K562 (cell line): Measurements from ENCODE around the gene TIMM17B. TPM values are rescaled to one million over a fixed set of nuclear protein-coding genes. Genes with fewer than 3 reads are reported as not detected.

ENCODE experiments used
- FOXM1 ChIP-seq, 2 experiments: fragments of 450-650 bp in 1 of 2; sonication (generic) in 1 of 2; formaldehyde crosslinking in 1 of 2; IDR thresholded peaks; 2 replicates each; pipeline versions ENCODE4 v1.6.1 to v1.9.0; 2017 to 2022; ENCODE audit warnings: low read depth in 2 of 2, mild to moderate bottlenecking in 2 of 2, missing genetic modification reagents in 1 of 2, moderate library complexity in 1 of 2
- GTF2E2 ChIP-seq: fragments of 200-800 bp; sonication (Bioruptor generic); IDR thresholded peaks from 2 replicates; pipeline ENCODE4 v1.6.1; 2016; ENCODE audit warnings: missing genetic modification characterization, missing compliant biosample characterization
- HES1 ChIP-seq: fragments of 450-650 bp; IDR thresholded peaks from 2 replicates; pipeline ENCODE4 v1.6.1; 2016; ENCODE audit warnings: low read depth, mild to moderate bottlenecking, moderate library complexity
- IRF9 ChIP-seq: fragments of 450-650 bp; IDR thresholded peaks from 2 replicates; pipeline ENCODE4 v1.6.1; 2016; ENCODE audit warnings: missing biosample characterization, missing genetic modification characterization
- MAX ChIP-seq: sonication (generic); formaldehyde crosslinking; IDR thresholded peaks from 2 replicates; pipeline ENCODE4 v1.9.0; 2022; ENCODE audit warnings: mild to moderate bottlenecking, missing genetic modification reagents
- PYGO2 ChIP-seq: fragments of 450-650 bp; IDR thresholded peaks from 2 replicates; pipeline ENCODE4 v1.6.1; 2016; ENCODE audit warnings: mild to moderate bottlenecking, missing genetic modification characterization, moderate library complexity, missing compliant biosample characterization
- ZNF165 ChIP-seq: fragments of 250-450 bp; sonication (Bioruptor Pico); IDR thresholded peaks from 2 replicates; pipeline ENCODE4 v1.4.0; 2020; ENCODE audit warnings: borderline replicate concordance
- ZNF318 ChIP-seq, 2 experiments: fragments of 450-650 bp; IDR thresholded peaks; 2 replicates each; pipeline ENCODE4 v1.6.1; 2016; ENCODE audit warnings: mild to moderate bottlenecking in 2 of 2, borderline replicate concordance in 1 of 2, low read depth in 1 of 2, moderate library complexity in 1 of 2
- ZNF511 ChIP-seq: sonication (generic); formaldehyde crosslinking; IDR thresholded peaks from 2 replicates; pipeline ENCODE4 v1.8.0; 2022; ENCODE audit warnings: mild to moderate bottlenecking, missing genetic modification reagents
- ZNF551 ChIP-seq: fragments of 250-450 bp; sonication (Bioruptor Pico); IDR thresholded peaks from 2 replicates; pipeline ENCODE4 v1.5.0; 2021; ENCODE audit warnings: mild to moderate bottlenecking, moderate library complexity
- ZNF589 ChIP-seq: fragments of 200-800 bp; sonication (Bioruptor generic); IDR thresholded peaks from 2 replicates; pipeline ENCODE4 v1.6.1; 2016; ENCODE audit warnings: low read depth, missing genetic modification characterization, missing compliant biosample characterization
- polyA plus RNA-seq, 8 experiments: library from polyadenylated mRNA; depleted of rRNA in 4 of 8; stranded (reverse) in 5 of 8; unstranded in 3 of 8; fragments of >200 nt; fragmentation: Nextera tagmentation in 2 of 8; fragmentation: Illumina TruSeq in 1 of 8; extraction: Ambion mirVana in 2 of 8; extraction: Trizol in 1 of 8; gene quantifications; 2 replicates each; pipeline versions ENCODE4 v1.2.1 to v1.2.3, GENCODE V29; 2011 to 2014; ENCODE audit warnings: inconsistent platforms in 1 of 8, missing spikeins in 1 of 8
- total RNA-seq, 7 experiments: library from RNA; depleted of rRNA in 6 of 7; stranded (reverse); fragments of >200 nt in 6 of 7; fragmentation: Illumina TruSeq in 2 of 7; extraction: Trizol in 2 of 7; gene quantifications; 2 replicates each; pipeline versions ENCODE4 v1.2.1 to v1.2.3, GENCODE V29; 2011 to 2021; ENCODE audit warnings: low replicate concordance in 1 of 7

The TIMM17B gene
- total and polyA plus RNA-seq, 9 of the 15 experiments (the other 6 are each of a cell fraction or from before 2014, with no cell fraction given), result 9.9 to 184 (median 115) TPM

GRCh38 chrX:48911412-48912182 lies 14.0 kb upstream of the TIMM17B start, which contains the start of gene SLC35A2 (continued):
- no peak; the same call in 1 of the 2 replicates for TF ChIP-seq GTF2E2
- TF ChIP-seq HES1, result no peak
- TF ChIP-seq PYGO2 (tag), result no peak
- TF ChIP-seq ZNF551 (CRISPR knock-in tag), result 0 out of 2 replicates have a peak, but pooled peaks have one; percentile 40
- peak; percentile 60 for TF ChIP-seq ZNF511 (CRISPR knock-in tag)
- TF ChIP-seq ZNF589 (CRISPR knock-in tag), result no peak
- TF ChIP-seq ZNF165 (CRISPR knock-in tag), result no peak
- TF ChIP-seq FOXM1 (IDR thresholded peaks at IDR 0.05; ENCODE audit: low read depth), result no peak
- TF ChIP-seq FOXM1 (CRISPR knock-in tag; IDR thresholded peaks at IDR 0.05; ENCODE audit: low read depth), result no peak
- peak; percentile 62 for TF ChIP-seq MAX
- no peak for TF ChIP-seq IRF9 (tag)
- 0 out of 4 replicates have a peak, but pooled peaks of 1 of the 2 experiments have one; percentile 37 for TF ChIP-seq ZNF318 (IDR thresholded peaks at IDR 0.05; ENCODE audit: borderline replicate concordance in 1 of 2, low read depth in 1 of 2)
